MCF 10A (cell line): ENCODE data around the gene WNT10A. TPM values are rescaled to one million over a fixed set of nuclear protein-coding genes. Genes with fewer than 3 reads are reported as not detected.

Experiments
- BruUV-seq: library from RNA; stranded (reverse); fragments of 400-500 nt; replicated peaks from 2 replicates; lab custom pipeline; 2021; lab: Mats Ljungman, UMichigan
- CTCF ChIA-PET: fragments of 300-600 bp; sonication (Branson Sonifier 250); formaldehyde crosslinking; extraction: SDS; loops from one replicate; lab custom pipeline; 2021; ENCODE audit warnings: antibody characterized with exemption, inconsistent platforms; lab: Yijun Ruan, JAX
- POLR2A ChIA-PET: fragments of 300-600, 350-650 bp; sonication (Branson Sonifier 250); formaldehyde crosslinking; extraction: SDS; loops from one replicate; lab custom pipeline; 2020; ENCODE audit warnings: antibody characterized with exemption, inconsistent platforms; lab: Yijun Ruan, JAX
- DNase-seq: peaks from one replicate; pipeline ENCODE4 v3.0.0-alpha.2; 2018; ENCODE audit not compliant: unreplicated experiment
- H3K27ac Mint-ChIP-seq: one replicate; pipeline ENCODE4 v1.8.0; 2022; ENCODE audit warnings: mild to moderate bottlenecking, low read depth, mixed read lengths; ENCODE audit not compliant: unreplicated experiment
- H3K27me3 Mint-ChIP-seq: one replicate; pipeline ENCODE4 v1.8.0; 2022; ENCODE audit warnings: mixed read lengths; ENCODE audit not compliant: insufficient read depth, unreplicated experiment
- H3K36me3 Mint-ChIP-seq: one replicate; pipeline ENCODE4 v1.8.0; 2022; ENCODE audit warnings: mild to moderate bottlenecking, moderate library complexity, mixed read lengths; ENCODE audit not compliant: insufficient read depth, unreplicated experiment
- H3K4me1 Mint-ChIP-seq: one replicate; pipeline ENCODE4 v1.8.0; 2022; ENCODE audit warnings: mixed read lengths; ENCODE audit not compliant: insufficient read depth, unreplicated experiment
- H3K4me3 Mint-ChIP-seq: one replicate; pipeline ENCODE4 v1.8.0; 2022; ENCODE audit warnings: mild to moderate bottlenecking, moderate library complexity, mixed read lengths; ENCODE audit not compliant: unreplicated experiment
- H3K9me3 Mint-ChIP-seq: one replicate; pipeline ENCODE4 v1.8.0; 2022; ENCODE audit warnings: mixed read lengths; ENCODE audit not compliant: unreplicated experiment
- intact Hi-C: fragments of 100-400 bp; cut with micrococcal nuclease; formaldehyde crosslinking; loops from 2 replicates; pipeline ENCODE4 v1.14.1; 2022
- total RNA-seq: library from RNA; stranded (reverse); gene quantifications from 2 replicates; pipeline ENCODE4 v1.2.3, GENCODE V29; 2022
- TF ChIP-seq, protein P1 (sequence below): fragments of 200-600 bp; IDR thresholded peaks from one replicate; pipeline ENCODE4 v1.8.0; 2022; ENCODE audit warnings: antibody characterized with exemption, mild to moderate bottlenecking; ENCODE audit not compliant: unreplicated experiment

The WNT10A gene
- total RNA-seq, 1 experiment from 2014 or later, result not detected

- Mint-ChIP-seq H3K4me3 (peak overlapping the region; percentile 67), H3K27ac (peak overlapping the region; percentile 44), H3K9me3 (no peaks in the 10 kb centered on the region), H3K36me3 (no peaks in the 10 kb centered on the region), H3K4me1 (peaks cover 43% of the 10 kb centered on the region), H3K27me3 (peaks cover 7% of the 10 kb centered on the region)
- ChIA-PET CTCF (interaction anchor here (0.6 to 23.6 kb wide), 4 partner anchors 14 to 238 kb away, joined by 3 to 839 read pairs (median 42); partner anchors contain the start of gene WNT10A), POLR2A (interaction anchor here (0.5 to 9.7 kb wide), 6 partner anchors 15 to 679 kb away, joined by 3 to 237 read pairs (median 3); partner anchors contain the start of genes CNPPD1, GLB1L, STK16 and WNT10A)
- intact Hi-C loops, result no loop called here
- TF ChIP-seq, protein P1, sequence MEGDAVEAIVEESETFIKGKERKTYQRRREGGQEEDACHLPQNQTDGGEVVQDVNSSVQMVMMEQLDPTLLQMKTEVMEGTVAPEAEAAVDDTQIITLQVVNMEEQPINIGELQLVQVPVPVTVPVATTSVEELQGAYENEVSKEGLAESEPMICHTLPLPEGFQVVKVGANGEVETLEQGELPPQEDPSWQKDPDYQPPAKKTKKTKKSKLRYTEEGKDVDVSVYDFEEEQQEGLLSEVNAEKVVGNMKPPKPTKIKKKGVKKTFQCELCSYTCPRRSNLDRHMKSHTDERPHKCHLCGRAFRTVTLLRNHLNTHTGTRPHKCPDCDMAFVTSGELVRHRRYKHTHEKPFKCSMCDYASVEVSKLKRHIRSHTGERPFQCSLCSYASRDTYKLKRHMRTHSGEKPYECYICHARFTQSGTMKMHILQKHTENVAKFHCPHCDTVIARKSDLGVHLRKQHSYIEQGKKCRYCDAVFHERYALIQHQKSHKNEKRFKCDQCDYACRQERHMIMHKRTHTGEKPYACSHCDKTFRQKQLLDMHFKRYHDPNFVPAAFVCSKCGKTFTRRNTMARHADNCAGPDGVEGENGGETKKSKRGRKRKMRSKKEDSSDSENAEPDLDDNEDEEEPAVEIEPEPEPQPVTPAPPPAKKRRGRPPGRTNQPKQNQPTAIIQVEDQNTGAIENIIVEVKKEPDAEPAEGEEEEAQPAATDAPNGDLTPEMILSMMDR, result no peak
- BruUV-seq, result no TSS peak
- no peak for DNase-seq
Measured at GRCh38 chr2:218895759-218896500, 15.3 kb downstream of the WNT10A start.

DNA sequence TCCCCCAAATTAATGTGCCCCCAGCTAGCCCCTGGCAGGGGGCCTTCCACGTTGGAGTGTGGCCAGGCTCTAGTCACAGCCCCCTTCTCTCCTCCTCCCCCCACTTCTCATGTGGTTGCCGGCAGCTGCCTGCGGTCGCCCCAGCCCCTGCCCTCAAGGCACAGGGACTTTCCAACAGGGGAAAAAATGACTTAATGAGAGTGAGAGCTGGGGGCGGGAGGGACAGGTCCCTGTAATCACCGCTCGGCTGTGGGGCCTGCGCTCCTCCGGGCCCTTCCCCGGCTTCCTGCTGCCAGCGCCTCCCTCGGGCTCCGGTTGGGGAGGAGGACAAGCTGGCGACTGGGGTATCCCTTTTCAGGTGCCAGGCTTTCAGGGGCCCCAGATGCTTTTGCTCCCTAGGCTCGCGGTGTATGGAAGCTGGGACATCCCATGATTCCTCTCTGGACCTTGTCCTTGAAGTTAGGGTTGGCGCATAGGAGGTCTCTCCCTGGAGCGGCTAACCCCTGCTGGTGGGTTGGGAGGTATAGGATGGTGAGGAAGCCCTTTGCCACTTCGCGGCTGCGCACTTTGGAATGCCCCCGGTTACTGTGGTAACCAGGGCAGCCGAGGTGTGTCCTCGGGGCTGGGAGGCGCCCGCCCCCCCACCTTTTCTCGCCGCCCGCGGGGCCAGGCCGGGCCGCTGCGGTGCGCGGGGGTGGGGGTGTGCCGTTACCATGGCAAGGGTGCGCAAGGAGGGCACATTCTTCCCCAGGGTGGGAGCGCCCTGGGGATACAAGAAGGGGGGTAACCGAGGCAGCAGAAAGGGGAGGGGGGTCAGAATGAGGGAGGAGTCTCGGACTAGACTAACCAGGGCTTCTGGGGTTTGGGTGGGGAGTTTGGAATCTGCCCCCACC, 16.1 kb downstream of the WNT10A start:
- Mint-ChIP-seq H3K27me3 (peaks cover 15% of the 10 kb centered on the region), H3K36me3 (no peaks in the 10 kb centered on the region), H3K4me1 (peaks cover 43% of the 10 kb centered on the region), H3K9me3 (no peaks in the 10 kb centered on the region), H3K27ac (peak overlapping the region; percentile 44), H3K4me3 (peak overlapping the region; percentile 67)
- TF ChIP-seq, protein P1, result no peak
- POLR2A ChIA-PET, result interaction anchor here (0.5 to 9.7 kb wide), 5 partner anchors 16 to 680 kb away, joined by 3 to 237 read pairs (median 4); partner anchors contain the start of genes WNT10A and ZFAND2B
- intact Hi-C loops, result no loop called here
- peak; percentile 39 for DNase-seq
- CTCF ChIA-PET, result interaction anchor here (0.5 to 23.6 kb wide), 12 partner anchors 11 to 625 kb away, joined by 3 to 839 read pairs (median 10); partner anchors contain the start of genes TUBA4B and WNT10A
- BruUV-seq, result no TSS peak

DNA sequence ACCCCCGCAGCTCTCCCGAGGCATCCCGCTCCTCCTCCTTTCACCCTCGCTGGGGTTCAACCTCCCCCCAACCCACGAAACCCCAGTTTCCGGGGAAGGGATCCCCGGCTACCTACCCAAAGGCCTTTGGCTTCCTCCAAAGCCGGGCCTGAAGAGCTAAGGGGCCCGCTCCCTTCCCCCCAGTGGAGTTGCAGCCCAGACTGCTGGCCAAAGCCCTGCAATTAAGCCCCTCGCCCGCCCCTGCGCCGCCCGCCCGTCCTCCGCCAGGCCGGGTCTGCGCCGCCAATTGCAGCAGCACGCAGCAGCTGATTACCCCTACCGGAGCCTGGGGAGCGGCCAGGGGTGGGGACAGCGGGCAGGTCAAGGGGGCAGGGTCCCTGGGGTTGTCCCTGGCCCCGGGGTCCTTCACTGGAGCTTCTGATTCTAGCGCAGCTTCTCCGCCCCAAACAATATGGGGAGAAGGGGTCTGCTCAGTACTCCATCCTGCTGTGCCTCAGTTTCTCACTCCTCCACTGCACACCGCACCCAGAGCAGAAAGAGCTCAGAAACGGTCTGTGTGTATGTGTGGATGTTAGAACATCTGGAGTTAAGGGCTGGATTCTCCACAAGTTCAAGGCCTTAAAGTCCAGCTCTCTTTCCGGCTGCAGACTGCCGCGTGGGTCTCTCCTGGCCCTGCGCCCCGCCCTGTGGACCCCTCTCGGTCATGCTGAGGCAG, 16.9 kb downstream of the WNT10A start:
- TF ChIP-seq, protein P1, result no peak
- Mint-ChIP-seq H3K27ac (no peak overlapping the region), H3K4me3 (no peak overlapping the region), H3K36me3 (no peaks in the 10 kb centered on the region), H3K4me1 (peaks cover 43% of the 10 kb centered on the region), H3K9me3 (no peaks in the 10 kb centered on the region), H3K27me3 (peaks cover 23% of the 10 kb centered on the region)
- peak; percentile 18 for DNase-seq
- intact Hi-C loops, result loop anchor here (1.0 kb wide), 2 partner anchors 21 to 44 kb away; no protein-coding TSS in a partner anchor
- ChIA-PET CTCF (interaction anchor here (0.5 to 23.6 kb wide), 29 partner anchors 8 to 626 kb away, joined by 3 to 839 read pairs (median 4); partner anchors contain the start of genes TUBA4B, WNT10A and WNT6), POLR2A (interaction anchor here (0.6 to 9.7 kb wide), 6 partner anchors 17 to 309 kb away, joined by 3 to 237 read pairs (median 4); partner anchors contain the start of genes WNT10A and ZFAND2B)
- BruUV-seq, result no TSS peak
